GM18517 (cell line): Measurements from ENCODE around the gene ZNF382.
"Not testable (repeated sequence)": the region's sequence is repeated elsewhere in the genome, so short reads cannot be mapped to it uniquely, and the experiment has no call there.

Experiments used
- ATAC-seq: cut with Tn5 transposase; IDR thresholded peaks from one replicate; pipeline ENCODE4 v1.9.1; 2021; ENCODE audit warnings: mild to moderate bottlenecking, moderate library complexity; ENCODE audit not compliant: unreplicated experiment

Gene ZNF382

DNA sequence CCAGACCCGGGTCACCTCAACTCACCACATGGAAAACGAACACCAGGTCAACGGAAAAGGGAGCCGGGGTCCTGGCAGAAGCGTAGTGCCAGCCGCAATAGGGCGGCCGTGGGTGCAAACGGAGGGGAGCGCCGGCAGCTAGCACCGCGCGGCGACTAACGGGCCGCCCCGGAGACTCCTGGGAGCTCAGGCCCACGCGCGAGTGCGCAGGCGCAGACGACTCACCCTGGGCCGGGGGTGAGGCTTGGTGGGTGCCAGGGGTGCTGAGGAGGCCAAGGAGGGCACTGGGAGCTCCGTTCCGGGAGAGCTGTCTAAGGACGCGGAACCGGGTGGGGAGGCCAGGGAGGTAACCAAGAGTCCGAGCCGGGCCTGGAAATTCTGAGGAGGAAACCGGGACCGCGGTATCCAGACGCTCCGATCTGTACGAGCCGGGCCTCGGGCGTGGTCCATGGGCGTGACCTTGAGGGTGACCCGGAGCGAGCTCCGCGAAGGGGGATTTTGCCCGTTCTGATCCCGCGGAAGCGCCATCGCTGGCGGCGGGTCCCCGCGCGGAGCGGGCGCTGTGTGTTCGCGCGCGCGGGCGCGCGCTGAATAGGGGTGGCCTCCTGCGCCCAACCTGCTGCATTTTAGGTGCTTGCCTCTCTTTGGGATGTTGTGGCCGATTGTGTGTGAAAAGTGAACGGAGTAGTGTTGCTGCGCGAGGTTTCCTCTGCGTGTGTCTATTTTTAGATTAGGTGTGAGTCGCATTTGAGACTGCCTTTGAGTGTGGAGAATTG is at the start of gene ZNF382:
Gene ZNF382 (plus strand): TSS at position 213 of the 776 bp plus-strand sequence. CDS start 4,602 bp downstream, outside the sequence.
- ATAC-seq = peak; percentile 36

DNA sequence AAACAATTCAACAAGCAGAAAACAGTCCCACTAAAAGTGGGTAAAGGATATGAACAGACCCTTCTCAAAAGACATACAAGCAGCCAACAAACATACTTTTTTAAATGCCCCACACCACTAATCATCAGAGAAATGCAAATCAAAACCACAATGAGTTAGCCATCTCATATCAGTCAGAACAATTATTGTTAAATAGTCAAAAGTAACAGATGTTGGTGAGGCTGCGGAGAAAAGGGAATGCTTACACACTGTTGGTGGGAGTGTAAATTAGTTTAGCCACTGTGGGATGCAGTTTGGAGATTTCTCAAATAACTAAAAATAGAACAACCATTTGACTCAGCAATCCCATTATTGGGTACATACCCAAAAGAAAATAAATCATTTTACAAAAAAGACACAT is 40.7 kb upstream of the ZNF382 start:
- no peak for ATAC-seq

DNA sequence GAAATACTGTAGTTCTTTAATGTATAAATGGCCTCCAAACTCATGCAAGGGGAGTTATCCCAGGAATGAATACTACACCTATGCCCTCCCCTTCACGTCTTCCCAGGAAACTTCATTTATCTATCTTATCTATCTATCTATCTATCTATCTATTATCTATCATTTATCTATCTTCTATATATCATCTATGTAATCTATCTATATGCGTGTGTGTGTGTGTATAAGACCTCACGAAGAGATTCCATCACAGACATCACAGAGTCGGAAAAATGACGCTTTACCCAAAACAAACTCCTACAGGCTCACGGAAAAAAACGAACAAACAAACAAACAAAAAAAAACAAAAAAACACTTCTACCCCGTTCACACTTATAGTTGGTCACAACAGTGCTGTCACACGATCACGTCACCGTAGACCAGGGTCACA is 32.5 kb upstream of the ZNF382 start:
- ATAC-seq = no peak

DNA sequence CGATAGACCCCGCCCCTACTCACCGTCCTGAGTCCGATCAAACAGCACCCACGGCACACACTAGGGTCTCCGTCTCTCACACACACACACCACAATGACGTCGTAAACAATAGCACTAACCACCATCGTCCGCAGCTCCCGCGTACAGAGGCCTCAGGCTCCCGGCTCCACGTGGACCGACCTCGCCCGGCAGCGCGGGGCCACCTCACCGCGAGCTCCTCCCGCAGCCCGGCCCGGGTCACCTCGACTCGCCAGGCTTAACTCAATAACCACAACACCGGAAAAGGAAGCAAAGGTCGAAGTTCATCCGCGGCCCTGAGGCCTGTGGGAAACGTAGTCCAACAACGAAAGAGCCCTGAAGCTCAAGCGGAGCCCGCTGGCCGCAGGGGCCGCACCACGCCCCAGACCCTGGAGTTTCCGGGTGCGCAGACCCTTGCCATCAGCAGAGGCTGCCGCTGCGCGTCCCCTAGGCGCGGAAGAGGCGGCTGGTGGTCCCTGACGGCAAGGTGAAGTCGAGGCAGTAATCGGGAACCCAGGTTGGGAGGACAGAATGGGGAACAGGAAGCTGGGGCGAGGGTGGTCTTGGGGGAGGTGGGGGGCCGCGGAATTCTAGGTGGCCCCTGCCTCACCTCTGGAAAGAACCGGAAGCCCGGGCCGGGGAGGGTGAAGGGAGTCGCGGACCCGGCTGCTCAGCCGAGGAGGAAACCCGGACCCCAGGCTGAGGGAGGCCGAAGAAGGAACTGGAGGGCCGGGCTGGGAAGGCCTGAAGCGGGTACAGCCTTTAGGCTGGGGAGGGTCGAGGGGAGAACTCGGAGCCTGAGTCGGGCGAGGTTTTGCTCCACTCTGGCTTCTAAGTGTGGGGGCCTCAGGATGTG is 31.9 kb upstream of the ZNF382 start, which contains the start of gene ZNF529:
Gene ZNF529 (minus strand): TSS at position 273 of the 875 bp plus-strand sequence. CDS start 946 bp downstream, outside the sequence.
- peak; percentile 87 for ATAC-seq

DNA sequence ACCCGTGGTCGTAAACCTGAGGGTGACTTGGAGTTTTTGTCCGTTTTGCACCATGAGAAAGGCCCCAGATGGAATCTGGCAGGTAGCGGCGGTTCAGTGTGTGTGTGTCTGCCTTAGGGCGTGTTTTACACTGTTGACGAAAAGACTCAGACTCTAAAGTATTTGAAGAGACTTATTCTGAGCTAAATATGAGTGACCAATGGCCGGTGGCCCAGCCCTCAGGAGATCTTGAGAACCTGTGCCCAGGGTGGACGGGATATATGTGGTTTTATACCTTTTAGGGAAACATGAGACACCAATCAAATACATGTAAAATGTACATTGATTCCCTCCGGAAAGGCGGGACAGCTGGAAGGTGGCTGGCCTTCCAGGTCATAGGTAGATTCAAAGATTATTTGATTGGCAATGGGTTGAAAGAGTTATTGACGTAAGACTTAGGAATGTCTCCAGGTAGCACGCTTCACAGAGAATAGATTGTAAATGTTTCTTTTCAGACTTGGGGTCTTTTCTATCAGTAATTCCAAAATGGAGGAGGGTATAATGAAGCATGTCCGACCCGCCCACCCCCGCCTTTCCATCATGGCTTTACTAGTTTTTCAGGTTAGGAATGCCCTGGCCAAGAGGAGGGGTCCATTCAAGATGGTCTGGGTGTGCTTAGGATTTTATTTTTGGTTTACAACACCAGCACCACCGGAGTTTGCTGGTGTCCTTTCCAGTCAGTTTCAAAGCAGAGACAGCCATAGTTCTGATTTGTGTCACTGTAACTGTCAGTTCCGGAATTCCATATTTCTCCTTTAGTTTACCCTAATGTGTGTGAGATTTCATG is 31.0 kb upstream of the ZNF382 start:
- ATAC-seq = no peak

DNA sequence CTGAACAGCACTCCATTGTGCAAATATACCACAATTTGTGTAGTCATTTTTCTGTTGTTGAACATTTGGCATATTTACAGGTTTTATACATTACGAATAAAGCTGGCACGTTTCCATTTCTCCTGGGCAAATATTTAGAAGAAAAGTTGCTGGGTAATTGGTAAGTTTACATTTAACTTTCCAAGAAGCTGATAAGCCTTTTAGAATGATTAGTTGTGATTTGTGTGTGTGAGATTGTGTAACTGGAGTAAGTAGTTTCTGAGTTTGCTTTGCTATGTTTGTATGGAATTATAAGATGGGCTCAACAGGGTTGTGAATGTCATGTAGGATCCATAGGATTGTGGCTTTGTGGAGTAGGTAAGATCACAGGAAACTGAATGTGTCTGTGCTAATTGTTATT is 30.4 kb upstream of the ZNF382 start:
- ATAC-seq = no peak

DNA sequence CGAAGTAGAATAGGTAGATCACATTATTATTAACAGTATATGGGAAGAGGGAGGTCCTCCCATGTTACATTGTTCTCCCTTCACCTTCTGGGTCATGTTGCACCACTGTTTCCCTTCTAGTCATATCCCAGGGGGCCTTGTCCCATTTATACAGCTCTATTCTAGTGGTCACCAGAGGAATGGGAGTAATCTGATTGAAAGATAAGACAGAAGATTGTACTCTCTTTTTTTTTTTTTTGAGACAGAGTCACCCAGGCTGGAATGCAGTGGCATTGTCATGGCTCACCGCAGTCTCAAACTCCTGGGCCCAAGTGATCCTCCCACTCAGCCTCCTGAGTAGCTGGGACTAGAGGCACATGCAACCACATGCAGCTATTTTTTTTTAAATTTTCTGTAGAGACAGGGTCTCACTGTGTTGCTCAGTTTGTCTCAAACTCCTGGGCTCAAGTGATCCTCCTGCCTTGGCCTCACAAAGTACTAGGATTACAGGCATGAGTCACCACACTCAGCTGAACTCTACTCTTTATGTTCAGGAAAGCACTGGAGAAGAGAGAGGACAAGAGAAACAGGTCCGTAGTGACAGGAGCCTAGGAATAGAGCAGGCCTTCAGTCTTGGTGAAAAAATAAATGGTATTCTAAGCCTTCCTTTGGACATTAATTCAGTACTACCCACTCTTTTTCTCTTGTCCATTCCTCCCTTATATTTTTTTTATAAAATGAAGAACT is 27.7 kb upstream of the ZNF382 start:
- ATAC-seq = no peak

DNA sequence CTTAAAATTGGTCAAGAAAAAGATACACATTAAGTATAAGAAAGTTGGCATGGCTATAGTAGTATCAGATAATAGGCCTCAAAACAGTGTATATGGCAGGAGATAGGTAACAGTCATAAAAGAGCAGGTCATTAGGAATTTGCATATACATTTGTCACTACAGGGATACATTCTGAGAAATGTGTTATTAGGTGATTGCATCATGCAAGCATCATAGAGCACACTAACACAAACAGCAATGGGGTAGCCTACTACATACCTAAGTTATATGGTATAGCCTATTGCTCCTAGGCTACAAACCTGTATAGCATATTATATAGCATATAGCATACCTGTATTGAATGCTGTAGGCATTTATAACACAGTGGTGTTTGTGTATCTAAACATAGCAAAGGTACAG is 25.9 kb upstream of the ZNF382 start:
- no peak for ATAC-seq

DNA sequence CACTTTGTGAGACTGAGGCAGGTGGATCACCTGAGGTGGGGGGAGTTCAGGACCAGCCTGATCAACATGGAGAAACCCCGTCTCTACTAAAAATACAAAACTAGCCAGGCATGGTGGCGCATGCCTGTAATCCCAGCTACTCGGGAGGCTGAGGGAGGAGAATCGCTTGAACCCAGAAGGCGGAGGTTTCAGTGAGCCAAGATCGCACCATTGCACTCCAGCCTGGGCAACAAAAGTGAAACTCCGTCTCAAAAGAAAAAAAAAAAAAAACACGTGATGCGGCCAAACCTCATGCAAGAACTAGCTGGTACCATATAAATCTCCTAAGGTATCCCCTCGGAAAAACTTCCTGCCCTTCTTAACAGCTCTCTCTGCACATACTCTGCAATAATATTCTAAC is 2.4 kb upstream of the ZNF382 start:
- not testable (repeated sequence) for ATAC-seq

DNA sequence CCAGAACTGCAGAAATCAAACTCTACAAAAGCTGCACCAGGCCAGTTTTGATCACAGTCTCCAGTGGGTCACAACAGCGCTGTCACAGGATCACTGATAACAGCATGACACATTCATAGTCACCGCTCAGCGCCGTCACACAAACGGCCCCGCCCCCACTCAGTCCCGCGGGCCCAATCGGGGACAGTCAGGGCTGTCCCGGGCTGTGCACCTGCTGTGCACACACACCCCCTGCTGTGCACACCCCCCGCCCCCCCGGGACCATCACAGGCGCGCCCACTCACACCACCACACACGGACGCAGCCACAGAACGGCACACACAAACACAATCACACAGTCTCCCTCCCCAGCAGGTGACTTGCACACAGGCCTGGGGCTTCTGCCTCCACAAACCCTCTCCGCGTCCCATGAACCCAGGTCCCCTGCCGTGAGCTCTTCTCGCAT is 435 bp upstream of the ZNF382 start:
- ATAC-seq = peak; percentile 70

DNA sequence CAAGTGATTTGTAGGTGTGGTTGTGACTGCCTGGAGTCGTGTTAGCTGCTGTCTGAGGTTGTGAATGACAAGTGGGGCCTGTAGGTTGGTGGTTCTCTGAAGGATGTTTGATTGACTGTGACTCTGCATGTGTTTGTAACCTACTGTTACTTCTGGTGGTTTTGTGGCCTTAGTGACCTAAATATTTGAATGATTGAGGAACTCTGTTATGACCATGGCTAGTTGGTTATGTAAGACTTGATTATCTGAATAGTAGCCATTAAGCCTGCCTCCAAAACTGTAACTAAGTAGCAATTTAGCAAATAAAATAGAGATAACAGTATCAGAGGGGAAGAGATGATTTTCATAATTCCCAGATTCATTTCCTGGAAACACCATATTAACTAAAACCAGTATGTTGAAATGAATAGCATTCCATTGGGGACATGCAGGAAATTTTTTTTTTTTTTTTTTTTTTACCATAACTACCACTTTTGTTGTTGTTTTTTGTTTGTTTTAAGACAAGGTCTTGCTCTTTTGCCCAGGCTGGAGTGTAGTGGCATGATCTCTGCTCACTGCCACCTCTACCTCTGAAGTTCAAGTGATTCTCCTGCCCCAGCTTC is 865 bp downstream of the ZNF382 start:
- peak; percentile 15 for ATAC-seq

DNA sequence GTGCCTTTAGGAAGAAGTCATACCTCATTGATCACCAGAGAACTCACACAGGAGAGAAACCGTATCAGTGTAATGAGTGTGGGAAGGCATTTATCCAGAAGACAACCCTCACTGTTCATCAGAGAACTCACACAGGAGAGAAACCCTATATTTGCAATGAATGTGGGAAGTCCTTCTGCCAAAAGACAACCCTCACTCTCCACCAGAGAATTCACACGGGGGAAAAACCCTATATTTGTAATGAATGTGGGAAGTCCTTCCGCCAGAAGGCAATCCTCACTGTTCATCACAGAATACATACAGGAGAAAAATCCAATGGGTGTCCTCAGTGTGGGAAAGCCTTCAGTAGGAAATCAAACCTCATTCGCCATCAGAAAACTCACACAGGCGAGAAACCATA is 21.9 kb downstream of the ZNF382 start:
- no peak for ATAC-seq

DNA sequence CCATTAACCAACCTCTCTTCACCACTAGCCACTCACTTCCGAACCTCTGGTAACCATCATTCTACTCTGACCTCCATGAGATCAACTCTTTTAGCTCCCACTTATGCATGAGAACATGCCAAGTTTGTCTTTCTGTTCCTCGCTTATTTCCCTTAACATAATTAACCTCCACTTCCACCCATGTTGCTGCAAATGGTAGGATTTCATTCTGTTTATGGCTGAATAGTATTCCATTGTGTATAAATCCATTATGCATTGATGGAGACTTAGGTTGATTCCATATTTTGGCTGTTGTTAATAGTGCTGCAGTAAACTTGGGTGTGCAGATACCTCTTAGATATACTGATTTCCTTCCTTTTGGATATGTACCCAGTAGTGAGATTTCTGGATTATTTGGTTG is 30.2 kb downstream of the ZNF382 start:
- no peak for ATAC-seq

DNA sequence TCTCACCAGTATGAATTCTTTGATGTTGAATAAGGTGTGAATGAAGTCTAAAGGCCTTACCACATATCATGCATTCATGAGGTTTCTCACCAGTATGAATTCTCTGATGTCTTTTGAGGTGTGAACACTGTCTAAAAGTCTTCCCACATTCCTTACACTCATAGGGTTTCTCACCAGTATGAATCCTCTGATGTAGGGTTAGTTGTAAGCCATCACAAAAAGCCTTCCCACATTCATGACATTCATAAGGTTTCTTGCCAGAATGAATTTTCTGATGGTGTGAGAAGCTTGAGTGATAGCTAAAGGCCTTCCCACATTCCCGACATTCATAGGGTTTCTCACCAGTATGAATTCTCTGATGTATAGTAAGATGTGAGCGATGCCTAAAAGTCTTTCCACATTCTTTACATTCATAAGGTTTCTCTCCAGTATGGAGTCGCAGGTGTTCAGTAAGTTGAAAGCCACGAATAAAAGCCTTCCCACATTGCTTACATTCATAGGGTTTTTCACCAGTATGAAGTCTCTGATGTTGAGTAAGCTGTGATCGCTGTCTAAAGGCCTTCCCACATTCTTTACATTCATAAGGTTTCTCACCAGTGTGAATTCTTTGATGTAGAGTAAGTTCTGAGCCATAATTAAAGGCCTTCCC is 33.9 kb downstream of the ZNF382 start:
- ATAC-seq = no peak

DNA sequence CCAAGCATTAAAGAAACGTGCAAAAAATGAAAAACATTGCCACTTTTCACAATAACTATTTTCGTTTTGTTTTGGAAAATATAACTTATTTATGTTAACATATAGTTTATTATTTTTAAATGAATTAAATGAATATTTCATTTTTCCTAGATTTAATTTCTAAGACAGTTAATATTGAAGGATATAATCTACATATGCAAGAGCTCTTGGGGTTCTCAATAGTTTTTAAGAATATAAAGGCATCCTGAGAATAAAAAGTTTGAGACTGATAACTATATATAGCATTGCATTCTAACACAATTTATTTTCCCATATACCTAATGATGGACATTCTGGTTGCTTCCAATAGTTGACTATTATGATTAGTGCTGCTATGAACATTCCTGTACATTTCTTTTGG is 41.6 kb downstream of the ZNF382 start:
- no peak for ATAC-seq

DNA sequence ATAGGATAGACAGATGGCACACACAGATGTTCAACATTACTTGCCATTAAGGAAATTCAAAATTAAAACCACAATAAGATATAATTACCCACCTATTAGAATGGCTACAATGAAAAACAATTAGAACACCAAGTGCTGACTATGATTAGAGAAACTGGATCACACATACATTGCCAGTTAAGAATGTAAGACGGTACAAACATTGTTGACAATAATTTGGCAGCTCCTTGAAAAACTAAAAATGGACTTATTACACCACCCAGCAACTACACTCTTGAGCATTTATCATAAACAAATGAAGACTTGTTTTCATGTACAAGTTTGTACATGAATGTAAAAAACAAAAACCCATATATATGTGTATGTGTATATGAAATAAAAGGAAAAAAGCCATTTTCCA is 47.8 kb downstream of the ZNF382 start:
- no peak for ATAC-seq

DNA sequence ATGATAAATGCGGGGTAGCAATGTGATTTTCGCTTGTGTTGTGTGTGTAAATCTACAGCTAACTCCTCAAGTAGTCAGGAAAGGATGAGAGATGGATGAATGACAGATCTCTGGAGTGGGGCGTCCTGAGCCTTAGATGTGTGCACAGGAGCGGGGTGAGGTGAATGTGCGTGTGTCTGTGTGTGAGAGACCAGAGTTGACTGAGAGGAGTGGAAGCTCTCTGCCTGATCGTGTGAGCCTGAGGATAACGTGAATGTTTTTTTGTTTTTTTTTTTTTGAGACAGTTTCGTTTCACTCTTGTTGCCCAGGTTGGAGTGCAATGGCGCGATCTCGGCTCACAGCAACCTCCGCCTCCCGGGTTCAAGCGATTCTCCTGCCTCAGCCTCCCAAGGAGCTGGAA is 60.7 kb downstream of the ZNF382 start:
- no peak for ATAC-seq

DNA sequence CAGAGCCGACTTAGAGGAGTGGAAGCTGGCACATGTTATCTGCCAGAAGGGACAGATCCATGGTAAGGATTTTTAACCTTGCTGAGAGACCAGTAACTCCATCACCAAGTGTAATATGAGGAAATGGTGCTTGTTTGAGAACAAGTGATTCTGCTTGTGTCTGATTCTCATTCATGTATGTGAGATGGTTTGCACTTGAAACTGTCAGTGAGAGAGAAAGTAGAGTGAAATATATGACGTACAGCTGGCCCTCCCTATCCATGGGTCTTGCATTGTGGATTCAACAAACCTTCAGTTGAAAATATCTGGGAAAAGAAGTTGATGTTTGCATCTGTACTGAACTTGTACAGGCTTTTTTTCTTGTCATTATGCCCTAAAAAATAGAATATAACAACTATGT is 63.5 kb downstream of the ZNF382 start:
- ATAC-seq = no peak

DNA sequence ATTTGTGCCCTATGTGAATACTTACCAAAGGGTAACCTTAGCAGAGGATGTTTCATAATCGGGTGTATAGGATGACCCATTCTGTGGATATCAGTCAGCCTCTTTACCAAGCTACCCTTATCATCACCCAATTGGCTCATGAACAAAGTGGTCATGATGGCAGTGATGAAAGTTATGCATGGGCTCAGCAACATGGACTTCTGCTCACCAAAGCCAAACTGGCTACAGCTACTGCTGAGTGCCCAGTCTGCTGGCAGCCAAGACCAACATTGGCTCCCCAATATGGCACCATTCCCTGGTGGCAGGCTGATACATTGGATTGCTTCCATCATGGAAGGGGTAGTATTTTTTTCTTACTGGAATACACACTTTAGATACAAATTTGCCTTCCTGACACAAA is 67.3 kb downstream of the ZNF382 start:
- no peak for ATAC-seq
